Skin epidermis (tissue), 12 donors: Measurements from ENCODE around the gene EPS8L1.

ENCODE experiments used
- H3K27ac ChIP-seq, 21 experiments: fragments of 200-600 bp; sonication (generic) in 11 of 21; one replicate each; pipeline ENCODE4 v1.5.0; 2020; ENCODE audit warnings: mild to moderate bottlenecking in 3 of 21, inconsistent platforms in 2 of 21, moderate library complexity in 2 of 21
- H3K4me3 ChIP-seq, 7 experiments: fragments of 200-600 bp; sonication (generic) in 2 of 7; one replicate each; pipeline ENCODE4 v1.5.0; 2020; ENCODE audit warnings: inconsistent platforms in 2 of 7, mild to moderate bottlenecking in 2 of 7, moderate library complexity in 1 of 7

Gene EPS8L1

DNA sequence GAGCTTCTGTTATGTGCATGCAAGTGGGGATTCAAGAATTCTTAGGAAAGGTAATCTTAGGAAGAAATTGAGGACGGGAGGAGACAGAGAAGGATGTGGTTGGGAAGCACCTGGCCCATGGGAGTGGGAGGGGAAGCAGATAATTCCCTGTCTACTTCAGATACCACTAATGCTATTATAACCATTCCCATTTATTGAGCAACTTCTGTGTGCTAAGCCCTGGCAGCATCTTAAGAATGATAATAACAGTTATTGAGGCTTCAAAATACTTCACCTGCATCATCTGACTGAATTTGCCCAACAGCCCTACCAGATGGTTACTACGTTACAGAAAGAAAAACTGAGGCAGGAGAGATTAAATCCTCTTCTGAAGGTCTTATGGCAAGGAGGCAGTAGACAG, 1.4 kb downstream of the EPS8L1 start:
- H3K27ac ChIP-seq = peak overlapping the region in 1 of 21 experiments; percentile 68
- no peak overlapping the region for H3K4me3 ChIP-seq

- Histone ChIP-seq H3K27ac (peak overlapping the region in 1 of 21 experiments; percentile 29), H3K4me3 (no peak overlapping the region)
Observed at GRCh38 chr19:55078996-55079395, 3.3 kb downstream of the EPS8L1 start.

DNA sequence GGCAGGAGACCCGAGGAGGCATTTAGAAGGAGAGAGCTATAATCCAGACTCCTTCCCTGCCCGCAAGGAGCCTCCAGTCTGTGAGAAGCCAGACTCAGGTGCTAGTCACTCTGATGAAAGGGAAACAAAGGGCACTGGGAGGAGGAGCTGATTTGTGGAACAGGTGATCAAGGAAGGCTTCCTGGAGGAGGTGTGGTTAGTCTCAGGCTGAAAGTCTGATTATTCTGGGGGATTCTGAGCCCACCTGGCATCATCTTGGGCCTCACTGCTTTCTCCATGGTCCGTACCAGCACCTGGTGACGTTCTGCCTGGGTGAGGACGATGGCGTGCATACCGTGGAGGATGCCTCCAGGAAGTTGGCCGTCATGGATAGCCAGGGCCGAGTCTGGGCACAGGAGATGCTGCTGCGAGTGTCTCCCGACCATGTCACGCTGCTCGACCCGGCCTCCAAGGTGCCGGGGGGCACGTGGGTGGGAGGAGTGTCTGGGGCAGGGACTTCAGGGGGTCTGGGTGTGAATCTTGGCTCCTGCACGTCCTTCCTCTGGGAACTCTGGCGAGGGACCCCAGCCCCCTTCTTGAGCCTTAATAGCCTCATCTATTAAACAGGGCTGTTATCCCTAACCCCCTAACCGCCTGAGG, 3.9 kb downstream of the EPS8L1 start:
- H3K27ac ChIP-seq = peak overlapping the region in 2 of 21 experiments; percentile 29 to 68
- H3K4me3 ChIP-seq = peak overlapping the region in 1 of 7 experiments; percentile 42

DNA sequence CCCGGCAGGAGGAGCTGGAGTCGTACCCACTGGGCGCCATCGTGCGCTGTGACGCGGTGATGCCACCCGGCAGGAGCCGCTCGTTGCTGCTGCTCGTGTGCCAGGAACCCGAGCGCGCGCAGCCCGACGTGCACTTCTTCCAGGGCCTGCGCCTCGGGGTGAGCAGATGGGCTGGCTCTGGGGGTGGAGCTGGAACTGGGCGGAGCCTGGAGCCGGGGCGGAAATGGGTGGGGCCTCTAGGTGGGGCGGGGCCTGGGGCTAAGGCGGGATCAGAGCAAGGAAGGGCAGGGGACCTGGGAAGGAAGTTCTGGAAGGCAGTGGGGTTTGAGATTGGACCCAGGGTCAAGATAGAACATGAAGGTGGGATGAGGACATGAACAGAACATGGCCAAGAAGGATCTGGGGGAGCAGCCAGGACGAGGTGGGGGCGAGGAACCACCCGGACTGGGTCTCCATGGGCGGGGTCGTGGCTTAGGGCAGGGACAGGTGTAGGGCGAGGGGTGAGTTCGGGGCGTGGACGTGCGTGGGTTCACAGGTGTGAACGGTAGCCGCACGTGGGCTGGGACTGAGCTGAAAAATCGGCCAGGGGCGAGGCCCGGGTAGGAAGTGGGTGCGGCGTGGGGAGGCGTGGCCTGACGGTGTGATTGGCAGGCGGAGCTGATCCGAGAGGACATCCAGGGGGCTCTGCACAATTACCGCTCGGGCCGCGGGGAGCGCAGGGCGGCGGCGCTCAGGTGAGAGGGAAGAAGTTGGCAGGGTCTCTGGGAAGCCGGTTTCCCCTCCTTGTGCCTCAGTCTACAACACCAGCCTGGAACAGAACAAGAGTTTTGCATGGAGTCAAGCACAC, 4.7 kb downstream of the EPS8L1 start:
- Histone ChIP-seq H3K4me3 (peak overlapping the region; percentile 36 to 56 (median 44)), H3K27ac (peak overlapping the region in 13 of 21 experiments; percentile 1 to 77 (median 56))

GRCh38 chr19:55080968-55081769, 5.5 kb downstream of the EPS8L1 start:
- H3K4me3 ChIP-seq = peak overlapping the region; percentile 36 to 56 (median 44)
- H3K27ac ChIP-seq = peak overlapping the region in 14 of 21 experiments; percentile 1 to 80 (median 62)

GRCh38 chr19:55081770-55082019, 6.0 kb downstream of the EPS8L1 start:
- Histone ChIP-seq H3K4me3 (peak overlapping the region in 6 of 7 experiments; percentile 2 to 56 (median 46)), H3K27ac (peak overlapping the region in 3 of 21 experiments; percentile 12 to 77 (median 72))

- Histone ChIP-seq H3K27ac (peak overlapping the region in 2 of 21 experiments; percentile 12 to 72), H3K4me3 (peak overlapping the region in 6 of 7 experiments; percentile 2 to 56 (median 46))
Observed at GRCh38 chr19:55082020-55082851, 6.6 kb downstream of the EPS8L1 start.

GRCh38 chr19:55083004-55083850, 7.6 kb downstream of the EPS8L1 start:
- H3K4me3 ChIP-seq = no peak overlapping the region
- H3K27ac ChIP-seq = no peak overlapping the region

DNA sequence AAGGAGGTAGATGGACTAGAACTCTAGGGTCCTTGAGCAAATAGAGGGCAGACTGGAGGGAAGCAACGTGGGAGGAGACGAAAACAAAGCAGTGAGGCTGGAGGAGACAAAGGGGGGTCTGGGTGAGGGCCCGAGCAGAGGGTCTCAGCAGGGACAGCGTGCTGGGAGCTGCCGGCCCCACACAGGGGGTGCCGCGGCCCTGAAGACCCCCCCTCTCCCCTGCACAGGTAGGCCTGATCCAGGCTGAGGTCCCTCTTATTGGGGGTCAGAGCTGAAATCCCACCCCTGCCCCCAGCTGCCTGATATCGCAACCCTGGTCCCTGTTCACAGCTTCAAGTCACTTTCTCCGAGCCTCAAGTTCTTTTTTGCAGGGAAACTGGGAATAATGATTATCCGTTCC, 8.7 kb downstream of the EPS8L1 start:
- Histone ChIP-seq H3K4me3 (no peak overlapping the region), H3K27ac (no peak overlapping the region)

DNA sequence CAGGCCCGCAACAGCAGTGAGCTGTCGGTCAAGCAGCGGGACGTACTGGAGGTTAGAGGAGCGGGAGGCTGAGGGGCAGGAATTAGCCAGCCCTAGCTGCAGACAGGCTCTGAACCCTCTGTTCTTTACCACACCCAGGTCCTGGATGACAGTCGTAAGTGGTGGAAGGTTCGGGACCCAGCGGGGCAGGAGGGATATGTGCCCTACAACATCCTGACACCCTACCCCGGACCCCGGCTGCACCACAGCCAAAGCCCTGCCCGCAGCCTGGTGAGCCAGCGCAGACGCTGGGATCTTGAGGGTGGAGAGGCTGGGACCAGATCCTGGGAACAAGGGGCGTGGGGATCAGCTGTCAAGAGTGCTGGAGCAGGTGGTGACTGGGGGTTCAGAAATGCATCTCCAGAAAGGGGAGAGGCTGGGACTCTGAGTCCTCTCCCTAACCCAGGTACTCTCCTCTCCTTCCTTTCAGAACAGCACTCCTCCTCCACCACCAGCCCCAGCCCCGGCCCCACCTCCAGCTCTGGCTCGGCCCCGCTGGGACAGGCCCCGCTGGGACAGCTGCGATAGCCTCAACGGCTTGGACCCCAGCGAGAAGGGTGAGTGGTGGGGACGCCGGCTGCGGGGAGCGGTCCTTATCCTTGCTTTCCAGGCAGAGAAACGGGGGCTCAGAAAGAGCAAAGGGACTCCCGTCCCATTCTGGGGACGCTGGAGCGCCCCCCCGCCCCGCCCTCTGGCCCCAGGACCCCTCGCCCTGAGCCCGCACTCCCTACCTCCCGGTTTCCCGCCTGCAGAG, 10.4 kb downstream of the EPS8L1 start:
- H3K27ac ChIP-seq = peak overlapping the region in 1 of 21 experiments; percentile 53

GRCh38 chr19:55086730-55087541, 11.3 kb downstream of the EPS8L1 start:
- H3K27ac ChIP-seq = peak overlapping the region in 3 of 21 experiments; percentile 3 to 53 (median 37)
- peak overlapping the region; percentile 14 to 43 (median 24) for H3K4me3 ChIP-seq

More for the DNA sequence above, 10.4 kb downstream of the EPS8L1 start:
- H3K4me3 ChIP-seq = peak overlapping the region in 6 of 7 experiments; percentile 14 to 43 (median 27)

DNA sequence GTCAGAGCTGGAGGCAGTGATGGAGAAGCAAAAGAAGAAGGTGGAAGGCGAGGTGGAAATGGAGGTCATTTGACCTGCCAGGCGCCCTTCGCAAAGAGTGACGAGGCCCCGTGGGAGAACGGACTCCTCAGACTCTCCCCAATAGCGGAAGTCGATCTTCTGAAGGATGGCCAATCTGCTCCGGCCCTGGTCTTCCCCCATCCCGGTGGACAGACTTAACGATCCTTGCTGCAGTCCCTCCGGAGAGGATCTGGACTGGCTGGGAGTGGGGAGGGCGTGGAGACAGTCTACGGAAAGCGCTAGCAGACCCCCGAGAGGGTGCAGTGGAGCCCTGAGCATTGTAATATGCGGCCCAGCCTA, 11.9 kb downstream of the EPS8L1 start:
- peak overlapping the region in 6 of 7 experiments; percentile 14 to 43 (median 27) for H3K4me3 ChIP-seq
- peak overlapping the region in 2 of 21 experiments; percentile 3 to 37 for H3K27ac ChIP-seq

- Histone ChIP-seq H3K27ac (no peak overlapping the region), H3K4me3 (peak overlapping the region in 1 of 7 experiments; percentile 43)
Observed at GRCh38 chr19:55088021-55088451, 12.4 kb downstream of the EPS8L1 start.

DNA sequence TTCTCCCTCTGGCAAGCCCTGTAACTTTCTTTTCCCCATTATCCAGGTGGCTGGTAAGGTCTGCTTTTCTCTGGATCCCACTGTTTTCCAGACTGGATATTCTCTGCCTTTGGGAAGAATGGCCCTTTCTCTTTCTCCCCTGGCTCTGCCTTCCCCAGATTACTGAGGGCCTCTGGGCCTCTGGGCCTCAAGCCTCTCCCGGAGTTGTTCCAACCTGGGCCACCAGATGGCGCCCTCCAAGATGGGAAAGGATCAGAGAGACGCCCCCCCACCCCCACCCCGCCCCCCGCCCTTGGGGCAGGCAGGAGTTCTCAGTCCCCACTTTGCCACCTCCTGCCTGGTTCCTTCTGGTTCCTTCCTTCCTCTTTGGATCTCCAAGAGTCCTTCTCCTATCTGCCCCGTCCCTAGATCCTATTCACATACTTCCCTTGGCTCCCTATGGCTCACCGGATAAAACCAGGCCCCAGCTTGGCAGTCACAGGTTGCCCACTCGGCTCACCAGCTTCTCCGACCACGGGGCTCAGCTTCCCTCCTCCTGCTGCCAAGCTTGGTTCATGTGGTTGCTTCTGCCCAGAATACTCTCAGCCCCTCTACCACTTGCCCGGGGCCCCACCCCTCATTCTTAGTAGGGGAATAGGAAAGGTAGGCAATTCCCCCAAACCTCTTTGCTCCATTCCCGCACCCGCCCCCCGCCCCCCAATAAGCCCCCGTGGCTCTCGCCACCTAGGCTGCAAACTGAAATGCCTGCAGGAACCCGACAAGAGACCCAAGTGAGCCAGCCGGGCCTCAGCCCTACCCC, 13.1 kb downstream of the EPS8L1 start:
- H3K4me3 ChIP-seq = no peak overlapping the region
- no peak overlapping the region for H3K27ac ChIP-seq

- Histone ChIP-seq H3K4me3 (no peak overlapping the region), H3K27ac (no peak overlapping the region)
Observed at GRCh38 chr19:55089342-55089944, 13.8 kb downstream of the EPS8L1 start.

- no peak overlapping the region for H3K27ac ChIP-seq
Observed at GRCh38 chr19:55090564-55090963, 14.9 kb downstream of the EPS8L1 start.

More at GRCh38 chr19:55090564-55090963, 14.9 kb downstream of the EPS8L1 start:
- H3K4me3 ChIP-seq = no peak overlapping the region
